Tibial nerve (tissue), 4 donors: ENCODE results near the gene SELPLG.

Experiments
- CTCF ChIP-seq, 5 experiments: fragments of 200-600 bp in 3 of 5; fragments of 450-650 bp in 2 of 5; sonication (generic) in 3 of 5; IDR thresholded peaks; one replicate each; pipeline ENCODE4 v1.5.1; 2016 to 2019; ENCODE audit warnings: antibody characterized with exemption in 5 of 5, mild to moderate bottlenecking in 3 of 5, moderate library complexity in 2 of 5
- EP300 ChIP-seq, 2 donors: sonication (generic); formaldehyde crosslinking; IDR thresholded peaks; one replicate each; pipeline ENCODE4 v1.6.1; 2017; ENCODE audit warnings: antibody characterized with exemption in 2 of 2, mild to moderate bottlenecking in 1 of 2
- POLR2A ChIP-seq, 2 donors: fragments of 450-650 bp; IDR thresholded peaks; one replicate each; pipeline ENCODE4 v1.6.1; 2017; ENCODE audit warnings: antibody characterized with exemption in 2 of 2, mild to moderate bottlenecking in 2 of 2, moderate library complexity in 2 of 2

- TF ChIP-seq CTCF (IDR thresholded peaks at IDR 0.05) = no peak
- no peak for TF ChIP-seq EP300 (IDR thresholded peaks at IDR 0.05)
- no peak for TF ChIP-seq POLR2A (IDR thresholded peaks at IDR 0.05)
Observed at GRCh38 chr12:108596854-108597558, 36.7 kb downstream of the SELPLG start.
